Spleen (tissue), 11 donors: ENCODE results near the gene NADK. TPM values are rescaled to one million over a fixed set of nuclear protein-coding genes. Genes with fewer than 3 reads are reported as not detected.

Experiments used
- DNase-seq: peaks from one replicate; pipeline ENCODE4 v3.0.0-alpha.2; 2020
- H3K27ac ChIP-seq, 8 donors: fragments of 200-600 bp; sonication (generic) in 7 of 8; 1 replicate in 4 of 8; 2 replicates in 4 of 8; pipeline versions ENCODE4 v1.5.0 to v1.8.0; 2016 to 2021; ENCODE audit warnings: inconsistent platforms in 4 of 8, mild to moderate bottlenecking in 4 of 8, moderate library complexity in 1 of 8
- H3K27me3 ChIP-seq, 7 donors: fragments of 200-600 bp; sonication (generic) in 6 of 7; replicated peaks in 1 of 7; 1 replicate in 4 of 7; 2 replicates in 3 of 7; pipeline versions ENCODE4 v1.5.0 to v1.8.0; 2016 to 2021; ENCODE audit warnings: inconsistent platforms in 3 of 7, mild to moderate bottlenecking in 1 of 7
- H3K36me3 ChIP-seq, 6 donors: fragments of 200-600 bp; sonication (generic) in 5 of 6; 1 replicate in 4 of 6; 2 replicates in 2 of 6; pipeline versions ENCODE4 v1.5.0 to v1.8.0; 2016 to 2021; ENCODE audit warnings: inconsistent platforms in 2 of 6
- H3K4me1 ChIP-seq, 6 donors: fragments of 200-600 bp; sonication (generic) in 5 of 6; 1 replicate in 3 of 6; 2 replicates in 3 of 6; pipeline versions ENCODE4 v1.5.0 to v1.8.0; 2016 to 2021; ENCODE audit warnings: inconsistent platforms in 3 of 6
- H3K4me3 ChIP-seq, 8 donors: fragments of 200-600 bp; sonication (generic) in 7 of 8; 1 replicate in 4 of 8; 2 replicates in 4 of 8; pipeline versions ENCODE4 v1.5.0 to v1.8.0; 2016 to 2021; ENCODE audit warnings: inconsistent platforms in 4 of 8, mild to moderate bottlenecking in 4 of 8, moderate library complexity in 2 of 8
- H3K9me3 ChIP-seq, 8 donors: fragments of 200-600 bp; sonication (generic) in 7 of 8; 1 replicate in 4 of 8; 2 replicates in 4 of 8; pipeline versions ENCODE4 v1.5.0 to v1.8.0; 2016 to 2021; ENCODE audit warnings: inconsistent platforms in 4 of 8
- POLR2A ChIP-seq, 3 donors: fragments of 450-650 bp; IDR thresholded peaks; one replicate each; pipeline ENCODE4 v1.5.1; 2017; ENCODE audit warnings: antibody characterized with exemption in 3 of 3, mild to moderate bottlenecking in 1 of 3
- POLR2AphosphoS5 ChIP-seq, 3 donors: sonication (generic); formaldehyde crosslinking; IDR thresholded peaks; one replicate each; pipeline ENCODE4 v1.5.1; 2017; ENCODE audit warnings: antibody characterized with exemption in 3 of 3
- WGBS, 5 donors: extraction: QIAGEN DNeasy Blood & Tissue Kit in 3 of 5; methylation state at CpG; one replicate each; pipeline versions ENCODE4 v1.1.5 to v1.1.7; 2013 to 2018; 5-methylcytosine and 5-hydroxymethylcytosine counted together
- intact Hi-C: fragments of 100-400 bp; cut with DNase I; formaldehyde crosslinking; loops from one replicate; pipeline ENCODE4 v1.15.0; 2023; ENCODE audit warnings: low total_unique reads
- polyA plus RNA-seq, 3 donors: library from polyadenylated mRNA; stranded (reverse); fragments of 200-250 nt; gene quantifications; one replicate each; pipeline ENCODE4 v1.2.1, GENCODE V29; 2013
- total RNA-seq, 7 donors: library from RNA; depleted of rRNA in 3 of 7; stranded (reverse); fragments of >200 nt in 3 of 7; fragmentation: NEBNext Ultra II Directional in 4 of 7; extraction: Animal tissue kit (Norgen Biotek cat#: 25700) in 4 of 7; gene quantifications; one replicate each; pipeline versions ENCODE4 v1.1.0 to v1.2.1, GENCODE V29; 2016 to 2021
- TF ChIP-seq, protein P1 (sequence below), 11 experiments: fragments of 200-600 bp in 7 of 11; fragments of 450-650 bp in 4 of 11; sonication (generic) in 4 of 11; IDR thresholded peaks in 8 of 11; conservative IDR thresholded peaks in 3 of 11; 1 replicate in 7 of 11; 2 replicates in 4 of 11; pipeline versions ENCODE4 v1.4.0 to v1.8.0; 2016 to 2021; ENCODE audit warnings: antibody characterized with exemption in 11 of 11, inconsistent platforms in 4 of 11, mild to moderate bottlenecking in 1 of 11
- donor health status: healthy with polysubstance abuse.
- donor health status: DM: no; HTN: no; CAD: no; lungs with moderate emphysema.
- donor health status: DM: no; HTN: no; CAD: no.
- donor health status: Bipolar disorder and iron deficiency.
- donor health status: healthy.
- donor health status: DM: no; HTN: no; CAD: no.
- donor health status: DM: yes; HTN: yes; CAD: no.

The NADK gene
- total and polyA plus RNA-seq, 10 donors, result 62.6 to 271 (median 179) TPM

- Histone ChIP-seq H3K27me3 (no peaks in the 10 kb centered on the region), H3K9me3 (peaks cover 0 to 3% (median under 1%) of the 10 kb centered on the region in 8 donors), H3K4me1 (peaks cover 0 to 86% (median 35%) of the 10 kb centered on the region in 6 donors), H3K36me3 (peaks cover 4 to 100% (median 69%) of the 10 kb centered on the region in 6 donors), H3K27ac (peak overlapping the region in 7 of 8 donors; percentile 36 to 85 (median 75)), H3K4me3 (peak overlapping the region in 1 of 8 donors; percentile 21)
- DNase-seq, result peak; percentile 85
- no peak for TF ChIP-seq POLR2AphosphoS5 (IDR thresholded peaks at IDR 0.05)
- TF ChIP-seq, protein P1, sequence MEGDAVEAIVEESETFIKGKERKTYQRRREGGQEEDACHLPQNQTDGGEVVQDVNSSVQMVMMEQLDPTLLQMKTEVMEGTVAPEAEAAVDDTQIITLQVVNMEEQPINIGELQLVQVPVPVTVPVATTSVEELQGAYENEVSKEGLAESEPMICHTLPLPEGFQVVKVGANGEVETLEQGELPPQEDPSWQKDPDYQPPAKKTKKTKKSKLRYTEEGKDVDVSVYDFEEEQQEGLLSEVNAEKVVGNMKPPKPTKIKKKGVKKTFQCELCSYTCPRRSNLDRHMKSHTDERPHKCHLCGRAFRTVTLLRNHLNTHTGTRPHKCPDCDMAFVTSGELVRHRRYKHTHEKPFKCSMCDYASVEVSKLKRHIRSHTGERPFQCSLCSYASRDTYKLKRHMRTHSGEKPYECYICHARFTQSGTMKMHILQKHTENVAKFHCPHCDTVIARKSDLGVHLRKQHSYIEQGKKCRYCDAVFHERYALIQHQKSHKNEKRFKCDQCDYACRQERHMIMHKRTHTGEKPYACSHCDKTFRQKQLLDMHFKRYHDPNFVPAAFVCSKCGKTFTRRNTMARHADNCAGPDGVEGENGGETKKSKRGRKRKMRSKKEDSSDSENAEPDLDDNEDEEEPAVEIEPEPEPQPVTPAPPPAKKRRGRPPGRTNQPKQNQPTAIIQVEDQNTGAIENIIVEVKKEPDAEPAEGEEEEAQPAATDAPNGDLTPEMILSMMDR (IDR thresholded peaks at IDR 0.05 in 8 of 11, conservative IDR thresholded peaks at IDR 0.05 in 3 of 11), result no peak
- no peak for TF ChIP-seq POLR2A (IDR thresholded peaks at IDR 0.05)
- 56 to 86% (median 72%) methylated on average over 21 to 23 of the region's 23 CpGs for WGBS, 5 donors
- intact Hi-C loops, result no loop called here
These were observed 13.3 kb downstream of the NADK start for GRCh38 chr1:1764876-1765470.

DNA sequence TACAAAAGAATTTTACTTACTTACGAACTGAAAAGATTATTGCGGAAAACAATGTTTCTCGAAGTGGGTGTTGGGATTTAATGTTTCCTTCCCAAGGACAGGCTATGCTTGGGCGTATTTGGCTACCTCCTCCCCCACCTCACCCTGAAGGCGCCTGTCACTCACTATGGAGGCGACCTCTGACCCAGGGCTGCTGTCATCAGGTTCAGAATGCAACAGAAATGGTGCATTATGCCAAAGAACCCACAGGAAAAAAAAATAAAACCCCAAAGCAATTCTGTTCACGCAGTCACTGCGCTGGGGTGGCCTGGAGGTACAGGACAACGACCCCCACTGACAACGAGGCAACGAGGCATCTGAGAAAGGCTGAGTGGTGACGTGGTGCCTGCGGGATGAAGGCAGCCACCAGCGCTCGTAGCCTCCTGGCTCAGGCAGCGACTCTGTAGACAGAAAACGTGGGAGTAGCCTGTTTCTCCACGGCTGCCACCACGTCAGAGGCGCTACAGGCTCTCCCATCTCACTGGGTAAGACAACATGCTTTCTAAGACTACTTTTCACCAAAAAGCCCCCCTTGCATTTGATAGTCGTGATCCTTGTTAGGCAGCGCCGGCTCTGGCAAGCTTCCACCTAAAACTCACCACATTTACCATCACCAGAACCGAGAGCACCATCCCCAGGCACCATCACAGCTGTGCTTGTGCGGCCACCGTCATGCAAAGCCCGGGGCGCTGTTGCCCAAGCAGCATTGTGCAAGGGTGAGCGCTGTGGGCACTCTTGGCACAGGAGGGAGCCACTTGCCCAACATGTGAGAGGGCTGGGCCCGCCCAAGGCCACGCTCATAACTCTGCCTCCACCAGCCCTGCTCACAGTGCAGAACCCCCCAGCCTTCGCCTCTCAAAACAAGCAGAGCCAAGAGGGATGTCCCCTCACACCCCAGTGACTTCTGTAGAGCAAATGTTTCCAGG is 14.3 kb downstream of the NADK start:
- peaks cover 6 to 100% (median 75%) of the 10 kb centered on the region in 6 donors for H3K36me3 ChIP-seq
- 54 to 82% (median 72%) methylated on average over 25 to 32 of the region's 32 CpGs for WGBS, 5 donors
- DNase-seq, result peak; percentile 94
- no peaks in the 10 kb centered on the region for H3K27me3 ChIP-seq
- TF ChIP-seq POLR2A (IDR thresholded peaks at IDR 0.05), result no peak
- TF ChIP-seq, protein P1 (IDR thresholded peaks at IDR 0.05 in 8 of 11, conservative IDR thresholded peaks at IDR 0.05 in 3 of 11), result peak in 8 of 11 experiments; percentile 11 to 64 (median 45)
- peak; percentile 74 to 89 (median 82) for TF ChIP-seq POLR2AphosphoS5 (IDR thresholded peaks at IDR 0.05)
- H3K4me3 ChIP-seq, result peak overlapping the region in 2 of 8 donors; percentile 8 to 21
- intact Hi-C loops, result no loop called here
- peak overlapping the region in 7 of 8 donors; percentile 36 to 85 (median 75) for H3K27ac ChIP-seq
- H3K4me1 ChIP-seq, result peaks cover 6 to 91% (median 41%) of the 10 kb centered on the region in 6 donors
- no peaks in the 10 kb centered on the region for H3K9me3 ChIP-seq

- H3K36me3 ChIP-seq, result peaks cover 6 to 100% (median 82%) of the 10 kb centered on the region in 6 donors
- intact Hi-C loops, result no loop called here
- H3K4me3 ChIP-seq, result no peak overlapping the region
- peaks cover 5 to 87% (median 42%) of the 10 kb centered on the region in 6 donors for H3K4me1 ChIP-seq
- H3K9me3 ChIP-seq, result no peaks in the 10 kb centered on the region
- peak; percentile 57 for DNase-seq
- TF ChIP-seq, protein P1 (IDR thresholded peaks at IDR 0.05 in 8 of 11, conservative IDR thresholded peaks at IDR 0.05 in 3 of 11), result no peak
- peak in 2 of 3 donors; percentile 10 to 34 for TF ChIP-seq POLR2AphosphoS5 (IDR thresholded peaks at IDR 0.05)
- 93 to 97% (median 96%) methylated on average over 22 to 23 of the region's 23 CpGs for WGBS, 5 donors
- no peak overlapping the region for H3K27ac ChIP-seq
- no peaks in the 10 kb centered on the region for H3K27me3 ChIP-seq
These were observed 16.5 kb downstream of the NADK start for GRCh38 chr1:1761504-1762376.
